Gastroesophageal sphincter (tissue), 3 donors: ENCODE data around the gene GPR142.

Experiments used
- POLR2A ChIP-seq, 2 donors: fragments of 450-650 bp; IDR thresholded peaks; one replicate each; pipeline ENCODE4 v1.6.1; 2017; ENCODE audit warnings: antibody characterized with exemption in 2 of 2, mild to moderate bottlenecking in 2 of 2, moderate library complexity in 1 of 2
- POLR2AphosphoS5 ChIP-seq: sonication (generic); formaldehyde crosslinking; IDR thresholded peaks from one replicate; pipeline ENCODE4 v1.6.1; 2017; ENCODE audit warnings: antibody characterized with exemption
- TF ChIP-seq, protein P1 (sequence below), 4 experiments: fragments of 200-600 bp in 2 of 4; fragments of 450-650 bp in 2 of 4; sonication (generic) in 1 of 4; IDR thresholded peaks; one replicate each; pipeline ENCODE4 v1.5.1; 2017 to 2019; ENCODE audit warnings: antibody characterized with exemption in 4 of 4, mild to moderate bottlenecking in 2 of 4, moderate library complexity in 2 of 4

- TF ChIP-seq, protein P1, sequence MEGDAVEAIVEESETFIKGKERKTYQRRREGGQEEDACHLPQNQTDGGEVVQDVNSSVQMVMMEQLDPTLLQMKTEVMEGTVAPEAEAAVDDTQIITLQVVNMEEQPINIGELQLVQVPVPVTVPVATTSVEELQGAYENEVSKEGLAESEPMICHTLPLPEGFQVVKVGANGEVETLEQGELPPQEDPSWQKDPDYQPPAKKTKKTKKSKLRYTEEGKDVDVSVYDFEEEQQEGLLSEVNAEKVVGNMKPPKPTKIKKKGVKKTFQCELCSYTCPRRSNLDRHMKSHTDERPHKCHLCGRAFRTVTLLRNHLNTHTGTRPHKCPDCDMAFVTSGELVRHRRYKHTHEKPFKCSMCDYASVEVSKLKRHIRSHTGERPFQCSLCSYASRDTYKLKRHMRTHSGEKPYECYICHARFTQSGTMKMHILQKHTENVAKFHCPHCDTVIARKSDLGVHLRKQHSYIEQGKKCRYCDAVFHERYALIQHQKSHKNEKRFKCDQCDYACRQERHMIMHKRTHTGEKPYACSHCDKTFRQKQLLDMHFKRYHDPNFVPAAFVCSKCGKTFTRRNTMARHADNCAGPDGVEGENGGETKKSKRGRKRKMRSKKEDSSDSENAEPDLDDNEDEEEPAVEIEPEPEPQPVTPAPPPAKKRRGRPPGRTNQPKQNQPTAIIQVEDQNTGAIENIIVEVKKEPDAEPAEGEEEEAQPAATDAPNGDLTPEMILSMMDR (IDR thresholded peaks at IDR 0.05): no peak
- TF ChIP-seq POLR2A (IDR thresholded peaks at IDR 0.05) (no peak), POLR2AphosphoS5 (no peak)
Observed at GRCh38 chr17:74354561-74354960, 12.7 kb upstream of the GPR142 start.
